Activated naive CD8-positive, alpha-beta T cell treated with anti-CD3 and anti-CD28 coated beads, Interleukin-2, amount 10 ng/mL, durations not matched to agents 7 days and 5 days (primary cell): Measurements from ENCODE around the gene RCCD1. TPM values are rescaled to one million over a fixed set of nuclear protein-coding genes. Genes with fewer than 3 reads are reported as not detected.

Source experiments
- ATAC-seq: fragments of 150-1000 bp; cut with Tn5 transposase; one replicate; pipeline ENCODE4 v1.10.0; 2021; ENCODE audit warnings: low read depth, moderate library complexity
- POLR2A ChIA-PET: fragments of 350-600 bp; sonication (Branson Sonifier 250); formaldehyde crosslinking; loops from one replicate; lab custom pipeline; 2021; ENCODE audit warnings: antibody characterized with exemption; lab: Charles Lee
- DNase-seq: peaks from one replicate; pipeline ENCODE4 v3.0.0; 2021
- H3K27ac Mint-ChIP-seq: one replicate; pipeline ENCODE4 v1.8.0; 2022; ENCODE audit warnings: mild to moderate bottlenecking, mixed read lengths
- H3K27me3 Mint-ChIP-seq: one replicate; pipeline ENCODE4 v1.8.0; 2022; ENCODE audit warnings: mild to moderate bottlenecking, moderate library complexity, mixed read lengths
- H3K36me3 Mint-ChIP-seq: one replicate; pipeline ENCODE4 v1.8.0; 2021; ENCODE audit warnings: mild to moderate bottlenecking, mixed read lengths
- H3K4me1 Mint-ChIP-seq: one replicate; pipeline ENCODE4 v1.8.0; 2021; ENCODE audit warnings: mixed read lengths
- H3K4me3 Mint-ChIP-seq: one replicate; pipeline ENCODE4 v1.8.0; 2022; ENCODE audit warnings: mild to moderate bottlenecking, moderate library complexity, mixed read lengths
- H3K9me3 Mint-ChIP-seq: one replicate; pipeline ENCODE4 v1.8.0; 2021; ENCODE audit warnings: mixed read lengths
- total RNA-seq, 2 experiments: library from RNA; stranded (reverse); gene quantifications; one replicate each; pipeline ENCODE4 v1.2.3, GENCODE V29; 2021

Gene RCCD1
- total RNA-seq, 2 experiments from 2014 or later = 31.5 to 31.6 TPM

DNA sequence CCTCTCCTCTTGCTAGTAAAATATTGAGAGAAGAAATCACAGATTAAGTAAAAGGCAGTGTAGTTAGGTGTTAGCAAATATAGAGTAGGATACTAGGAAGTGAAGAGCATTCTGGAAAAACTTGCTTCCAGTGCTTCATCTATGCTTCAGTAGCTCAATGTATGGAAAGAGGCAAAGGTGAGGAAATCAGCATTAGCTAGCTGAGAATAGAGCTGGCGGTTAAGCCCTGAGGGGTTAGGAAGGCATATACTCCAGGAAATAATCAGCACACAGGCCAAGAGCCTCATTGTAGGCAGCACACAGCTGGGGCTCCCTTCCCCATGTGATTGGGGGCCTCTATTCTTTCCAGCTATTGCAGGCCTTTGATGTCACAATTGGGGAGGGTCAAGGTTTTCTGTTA lies 13.8 kb downstream of the RCCD1 start:
- H3K4me3 Mint-ChIP-seq = no peak overlapping the region
- no peaks in the 10 kb centered on the region for H3K9me3 Mint-ChIP-seq
- no peak for DNase-seq
- POLR2A ChIA-PET = interaction anchor here (1.1 kb wide), 1 partner anchor 13 kb away, joined by 3 read pairs; no protein-coding TSS in a partner anchor
- peaks cover 2% of the 10 kb centered on the region for H3K4me1 Mint-ChIP-seq
- H3K27me3 Mint-ChIP-seq = no peaks in the 10 kb centered on the region
- peak overlapping the region; percentile 55 for H3K27ac Mint-ChIP-seq
- ATAC-seq = no peak
- H3K36me3 Mint-ChIP-seq = peaks cover 29% of the 10 kb centered on the region

GRCh38 chr15:90970274-90970673 lies 15.6 kb downstream of the RCCD1 start:
- peak overlapping the region; percentile 28 for H3K27ac Mint-ChIP-seq
- H3K9me3 Mint-ChIP-seq = no peaks in the 10 kb centered on the region
- POLR2A ChIA-PET = interaction anchor here (1.3 kb wide), 1 partner anchor 10 kb away, joined by 3 read pairs; no protein-coding TSS in a partner anchor
- H3K4me1 Mint-ChIP-seq = no peaks in the 10 kb centered on the region
- DNase-seq (no peak), ATAC-seq (no peak)
- peaks cover 32% of the 10 kb centered on the region for H3K36me3 Mint-ChIP-seq
- H3K4me3 Mint-ChIP-seq = no peak overlapping the region
- no peaks in the 10 kb centered on the region for H3K27me3 Mint-ChIP-seq

DNA sequence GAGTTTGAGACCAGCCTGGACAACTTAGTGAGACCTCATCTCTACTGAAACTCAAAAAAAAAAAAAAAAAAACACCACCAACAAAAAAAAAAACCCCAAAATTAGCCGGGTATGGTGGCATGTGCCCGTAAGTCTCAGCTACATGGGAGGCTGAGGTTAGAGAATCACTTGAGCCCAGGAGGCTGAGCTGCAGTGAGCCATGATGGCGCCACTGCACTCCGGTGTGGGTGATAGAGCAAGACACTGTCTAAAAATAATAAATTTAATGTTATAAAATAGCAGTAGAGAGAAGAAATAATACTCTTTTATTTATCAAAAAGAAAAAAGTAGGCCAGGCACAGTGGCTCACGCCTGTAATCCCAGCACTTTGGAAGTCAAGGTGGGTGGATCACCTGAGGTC lies 17.4 kb downstream of the RCCD1 start:
- ATAC-seq = no peak
- Mint-ChIP-seq H3K36me3 (peaks cover 28% of the 10 kb centered on the region), H3K27ac (no peak overlapping the region), H3K27me3 (no peaks in the 10 kb centered on the region), H3K4me1 (no peaks in the 10 kb centered on the region), H3K9me3 (no peaks in the 10 kb centered on the region), H3K4me3 (no peak overlapping the region)
- DNase-seq = no peak
- POLR2A ChIA-PET = interaction anchor here (0.6 to 1.0 kb wide), 3 partner anchors 16 to 41 kb away, joined by 3 to 4 read pairs (median 3); no protein-coding TSS in a partner anchor

DNA sequence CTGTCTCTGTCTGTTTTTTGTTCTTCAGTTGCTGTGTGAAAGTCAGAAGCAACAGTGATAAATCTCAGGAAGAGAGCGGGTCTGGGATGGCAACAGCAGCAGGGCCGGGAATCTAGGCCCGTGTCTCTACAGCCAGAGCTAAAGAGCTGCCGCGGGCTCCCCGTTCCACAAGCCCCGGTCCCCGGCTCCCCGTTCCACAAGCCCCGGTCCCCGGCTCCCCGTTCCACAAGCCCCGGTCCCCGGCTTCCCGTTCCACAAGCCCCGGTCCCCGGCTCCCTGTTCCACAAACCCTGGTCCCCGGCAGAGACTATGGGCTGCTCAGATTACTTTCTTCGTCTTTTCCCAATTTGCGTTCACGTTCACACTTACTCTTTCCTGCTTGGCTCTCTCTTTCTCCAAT lies 19.5 kb downstream of the RCCD1 start:
- Mint-ChIP-seq H3K36me3 (peaks cover 40% of the 10 kb centered on the region), H3K9me3 (no peaks in the 10 kb centered on the region), H3K4me3 (no peak overlapping the region), H3K27me3 (no peaks in the 10 kb centered on the region), H3K27ac (no peak overlapping the region), H3K4me1 (no peaks in the 10 kb centered on the region)
- DNase-seq (no peak), ATAC-seq (no peak)
- POLR2A ChIA-PET = no interaction called here

GRCh38 chr15:90979582-90979981 lies 24.9 kb downstream of the RCCD1 start:
- H3K4me1 Mint-ChIP-seq = peaks cover 20% of the 10 kb centered on the region
- no peak for DNase-seq
- no peak for ATAC-seq
- H3K36me3 Mint-ChIP-seq = peaks cover 58% of the 10 kb centered on the region
- H3K4me3 Mint-ChIP-seq = no peak overlapping the region
- H3K27me3 Mint-ChIP-seq = no peaks in the 10 kb centered on the region
- H3K27ac Mint-ChIP-seq = peak overlapping the region; percentile 45
- H3K9me3 Mint-ChIP-seq = no peaks in the 10 kb centered on the region
- POLR2A ChIA-PET = interaction anchor here (0.6 to 2.1 kb wide), 2 partner anchors 17 to 19 kb away, joined by 3 to 6 read pairs; no protein-coding TSS in a partner anchor

- no peak overlapping the region for H3K4me3 Mint-ChIP-seq
- ATAC-seq = no peak
- H3K4me1 Mint-ChIP-seq = peaks cover 27% of the 10 kb centered on the region
- POLR2A ChIA-PET = interaction anchor here (1.2 to 2.1 kb wide), 2 partner anchors 13 to 20 kb away, joined by 3 to 6 read pairs; no protein-coding TSS in a partner anchor
- peaks cover 57% of the 10 kb centered on the region for H3K36me3 Mint-ChIP-seq
- no peak overlapping the region for H3K27ac Mint-ChIP-seq
- H3K9me3 Mint-ChIP-seq = no peaks in the 10 kb centered on the region
- DNase-seq = no peak
- no peaks in the 10 kb centered on the region for H3K27me3 Mint-ChIP-seq
Observed at GRCh38 chr15:90981681-90982080, 27.0 kb downstream of the RCCD1 start.

- POLR2A ChIA-PET = interaction anchor here (1.2 to 2.1 kb wide), 3 partner anchors 12 to 16 kb away, joined by 3 to 6 read pairs (median 3); partner anchors contain the start of gene PRC1
- Mint-ChIP-seq H3K4me1 (peaks cover 30% of the 10 kb centered on the region), H3K36me3 (peaks cover 57% of the 10 kb centered on the region), H3K4me3 (no peak overlapping the region), H3K27me3 (no peaks in the 10 kb centered on the region), H3K9me3 (no peaks in the 10 kb centered on the region), H3K27ac (peak overlapping the region; percentile 24)
- DNase-seq = no peak
- ATAC-seq = no peak
Observed at GRCh38 chr15:90982135-90982534, 27.5 kb downstream of the RCCD1 start.

- POLR2A ChIA-PET = no interaction called here
- peaks cover 35% of the 10 kb centered on the region for H3K36me3 Mint-ChIP-seq
- H3K27ac Mint-ChIP-seq = no peak overlapping the region
Observed at GRCh38 chr15:90986790-90987507, 32.3 kb downstream of the RCCD1 start.

GRCh38 chr15:90987561-90988141 lies 33.0 kb downstream of the RCCD1 start:
- DNase-seq (no peak), ATAC-seq (no peak)
- Mint-ChIP-seq H3K4me1 (peaks cover 54% of the 10 kb centered on the region), H3K36me3 (peaks cover 35% of the 10 kb centered on the region), H3K9me3 (no peaks in the 10 kb centered on the region), H3K27me3 (no peaks in the 10 kb centered on the region), H3K4me3 (no peak overlapping the region), H3K27ac (no peak overlapping the region)
- POLR2A ChIA-PET = no interaction called here

More at GRCh38 chr15:90986790-90987507, 32.3 kb downstream of the RCCD1 start:
- H3K4me1 Mint-ChIP-seq = peaks cover 50% of the 10 kb centered on the region
- H3K9me3 Mint-ChIP-seq = no peaks in the 10 kb centered on the region
- DNase-seq (no peak), ATAC-seq (no peak)
- no peak overlapping the region for H3K4me3 Mint-ChIP-seq
- no peaks in the 10 kb centered on the region for H3K27me3 Mint-ChIP-seq

- H3K27ac Mint-ChIP-seq = peak overlapping the region; percentile 14
- POLR2A ChIA-PET = no interaction called here
Observed at GRCh38 chr15:90988296-90988695, 33.6 kb downstream of the RCCD1 start.

GRCh38 chr15:90989040-90989768 lies 34.5 kb downstream of the RCCD1 start:
- Mint-ChIP-seq H3K27ac (no peak overlapping the region), H3K4me3 (no peak overlapping the region), H3K9me3 (no peaks in the 10 kb centered on the region), H3K36me3 (peaks cover 27% of the 10 kb centered on the region), H3K4me1 (peaks cover 46% of the 10 kb centered on the region), H3K27me3 (no peaks in the 10 kb centered on the region)
- DNase-seq (no peak), ATAC-seq (no peak)
- POLR2A ChIA-PET = interaction anchor here (1.0 to 1.6 kb wide), 2 partner anchors 30 to 35 kb away, joined by 4 to 5 read pairs; partner anchors contain the start of gene RCCD1

More at GRCh38 chr15:90988296-90988695, 33.6 kb downstream of the RCCD1 start:
- H3K27me3 Mint-ChIP-seq = no peaks in the 10 kb centered on the region
- H3K4me3 Mint-ChIP-seq = no peak overlapping the region
- no peak for DNase-seq
- no peaks in the 10 kb centered on the region for H3K9me3 Mint-ChIP-seq
- peaks cover 51% of the 10 kb centered on the region for H3K4me1 Mint-ChIP-seq
- ATAC-seq = no peak
- peaks cover 32% of the 10 kb centered on the region for H3K36me3 Mint-ChIP-seq

- peaks cover 23% of the 10 kb centered on the region for H3K36me3 Mint-ChIP-seq
- no peaks in the 10 kb centered on the region for H3K9me3 Mint-ChIP-seq
- DNase-seq (no peak), ATAC-seq (no peak)
- POLR2A ChIA-PET = interaction anchor here (1.0 to 1.6 kb wide), 2 partner anchors 32 to 36 kb away, joined by 4 to 5 read pairs; partner anchors contain the start of gene RCCD1
- no peak overlapping the region for H3K27ac Mint-ChIP-seq
- H3K4me3 Mint-ChIP-seq = no peak overlapping the region
- peaks cover 42% of the 10 kb centered on the region for H3K4me1 Mint-ChIP-seq
- H3K27me3 Mint-ChIP-seq = no peaks in the 10 kb centered on the region
Observed at GRCh38 chr15:90990446-90990845, 35.8 kb downstream of the RCCD1 start.
